ENCODE results near the gene CLPTM1. TPM values are rescaled to one million over a fixed set of nuclear protein-coding genes. Genes with fewer than 3 reads are reported as not detected.
"Not testable (repeated sequence)": the region's sequence is repeated elsewhere in the genome, so short reads cannot be mapped to it uniquely, and the experiment has no call there.

CLPTM1 gene
- total and polyA plus RNA-seq, 8 donors = 39.3 to 152 (median 66.7) TPM

DNA sequence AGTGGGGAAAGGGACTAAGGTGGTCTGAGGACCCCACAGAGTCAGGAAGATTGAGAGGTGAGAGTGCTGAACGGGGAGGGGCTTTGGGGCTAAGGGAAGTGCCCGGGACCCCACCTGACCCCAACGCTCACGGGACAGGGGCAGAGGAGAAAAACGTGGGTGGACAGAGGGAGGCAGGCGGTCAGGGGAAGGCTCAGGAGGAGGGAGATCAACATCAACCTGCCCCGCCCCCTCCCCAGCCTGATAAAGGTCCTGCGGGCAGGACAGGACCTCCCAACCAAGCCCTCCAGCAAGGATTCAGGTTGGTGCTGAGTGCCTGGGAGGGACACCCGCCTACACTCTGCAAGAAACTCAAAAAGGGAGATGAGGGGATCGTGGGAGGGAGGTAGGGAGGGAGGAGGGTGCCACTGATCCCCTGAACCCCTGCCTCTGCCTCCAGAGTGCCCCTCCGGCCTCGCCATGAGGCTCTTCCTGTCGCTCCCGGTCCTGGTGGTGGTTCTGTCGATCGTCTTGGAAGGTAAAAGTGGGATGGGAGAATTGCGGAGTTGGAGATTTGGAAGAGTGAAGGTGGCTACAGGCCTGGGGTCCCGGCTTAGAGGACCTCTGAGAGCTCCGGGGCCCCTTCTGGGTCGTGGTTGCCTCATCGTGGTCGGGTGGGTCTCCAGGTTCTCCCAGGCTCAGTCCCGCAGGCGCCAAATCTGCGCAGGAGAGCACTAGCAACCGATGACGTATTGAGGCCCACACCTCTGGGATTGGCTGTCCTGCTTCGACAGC lies 40.6 kb upstream of the CLPTM1 start, which contains the start of gene APOC1:
Gene APOC1, plus strand, starts transcription at position 176 of the 774 bp plus-strand sequence. Its CDS starts 284 bp downstream, at position 460.
- DNase-seq = peak; percentile 86 to 96
- H3K36me3 ChIP-seq; H3K9me3 ChIP-seq; intact Hi-C loops (cut with DNase I; ENCODE audit: low total_unique reads): not testable (repeated sequence)
- peaks cover 12 to 35% (median 20%) of the 10 kb centered on the region in 4 donors for H3K4me1 ChIP-seq
- peaks cover 0 to 28% (median 0%) of the 10 kb centered on the region in 3 donors for H3K27me3 ChIP-seq
- H3K4me3 ChIP-seq = peak within 1 kb of the TSS; percentile 46 to 52 (median 49)
- peak within 1 kb of the TSS in 4 of 5 donors; percentile 56 to 61 (median 58) for H3K27ac ChIP-seq
- WGBS, 5 donors = 3 to 9% (median 5%) methylated on average over 24 to 28 of the region's 28 CpGs

DNA sequence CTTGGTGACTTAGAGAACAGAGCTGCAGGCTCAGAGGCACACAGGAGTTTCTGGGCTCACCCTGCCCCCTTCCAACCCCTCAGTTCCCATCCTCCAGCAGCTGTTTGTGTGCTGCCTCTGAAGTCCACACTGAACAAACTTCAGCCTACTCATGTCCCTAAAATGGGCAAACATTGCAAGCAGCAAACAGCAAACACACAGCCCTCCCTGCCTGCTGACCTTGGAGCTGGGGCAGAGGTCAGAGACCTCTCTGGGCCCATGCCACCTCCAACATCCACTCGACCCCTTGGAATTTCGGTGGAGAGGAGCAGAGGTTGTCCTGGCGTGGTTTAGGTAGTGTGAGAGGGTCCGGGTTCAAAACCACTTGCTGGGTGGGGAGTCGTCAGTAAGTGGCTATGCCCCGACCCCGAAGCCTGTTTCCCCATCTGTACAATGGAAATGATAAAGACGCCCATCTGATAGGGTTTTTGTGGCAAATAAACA lies 30.9 kb upstream of the CLPTM1 start:
- 52 to 64% (median 56%) methylated on average over 8 of the region's 8 CpGs for WGBS, 5 donors
- no peak for DNase-seq
- H3K9me3 ChIP-seq = no peaks in the 10 kb centered on the region
- no peak for TF ChIP-seq CTCF (IDR thresholded peaks at IDR 0.05)
- TF ChIP-seq EP300 (IDR thresholded peaks at IDR 0.05) = no peak
- no peak for TF ChIP-seq POLR2AphosphoS5 (IDR thresholded peaks at IDR 0.05)
- no peak overlapping the region for H3K4me3 ChIP-seq
- peak overlapping the region in 4 of 5 donors; percentile 44 to 72 (median 62) for H3K27ac ChIP-seq
- intact Hi-C loops (cut with DNase I; ENCODE audit: low total_unique reads) = no loop called here
- H3K36me3 ChIP-seq = no peaks in the 10 kb centered on the region
- H3K27me3 ChIP-seq = peaks cover 0 to 4% (median 0%) of the 10 kb centered on the region in 3 donors
- H3K4me1 ChIP-seq = peaks cover 5 to 37% (median 15%) of the 10 kb centered on the region in 4 donors

DNA sequence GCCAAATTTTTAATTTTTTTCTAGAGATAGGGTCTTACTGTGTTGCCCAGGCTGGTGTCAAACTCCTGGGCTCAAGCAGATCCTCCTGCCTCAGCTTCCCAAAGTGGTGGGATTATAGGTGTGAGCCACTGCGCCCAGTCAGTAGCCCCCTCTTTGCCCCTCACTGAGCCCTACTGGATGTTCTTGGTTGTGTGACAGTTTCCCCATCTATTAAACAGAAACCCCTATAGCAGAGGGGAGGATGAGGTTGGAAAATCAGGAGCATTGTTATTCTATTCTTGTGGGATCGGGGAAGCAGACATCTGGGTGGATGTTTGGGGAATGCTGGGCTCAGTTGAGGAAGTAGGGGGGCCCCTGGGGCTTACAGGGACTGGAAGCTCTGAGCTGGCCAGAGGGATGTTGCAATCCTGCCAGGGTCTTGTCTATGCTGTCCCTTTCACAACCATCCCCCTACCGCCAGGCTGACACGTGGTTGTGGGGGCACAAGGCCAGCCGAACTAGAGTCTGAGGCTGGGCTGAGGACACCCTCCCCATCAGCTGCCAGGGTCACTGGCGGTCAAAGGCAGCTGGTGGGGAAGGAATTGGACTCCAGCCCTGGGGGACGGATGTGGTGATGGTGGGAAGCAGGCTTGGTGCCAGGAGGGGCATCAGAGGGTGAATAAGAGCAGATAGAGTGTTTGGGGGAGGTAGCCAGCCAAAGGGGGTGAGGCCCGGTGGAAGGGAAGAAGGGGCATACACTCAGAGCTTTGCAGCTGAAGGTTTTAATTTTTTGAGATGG lies 29.9 kb upstream of the CLPTM1 start:
- Histone ChIP-seq H3K27me3 (peaks cover 0 to 4% (median 0%) of the 10 kb centered on the region in 3 donors), H3K4me1 (peaks cover 5 to 37% (median 15%) of the 10 kb centered on the region in 4 donors), H3K4me3 (no peak overlapping the region), H3K36me3 (no peaks in the 10 kb centered on the region), H3K9me3 (no peaks in the 10 kb centered on the region), H3K27ac (peak overlapping the region; percentile 44 to 72 (median 58))
- DNase-seq = peak; percentile 52 to 80
- TF ChIP-seq EP300 (IDR thresholded peaks at IDR 0.05) (no peak), POLR2AphosphoS5 (IDR thresholded peaks at IDR 0.05) (peak in 1 of 3 donors; percentile 50)
- intact Hi-C loops (cut with DNase I; ENCODE audit: low total_unique reads) = no loop called here
- 28 to 59% (median 52%) methylated on average over 8 of the region's 8 CpGs for WGBS, 5 donors

DNA sequence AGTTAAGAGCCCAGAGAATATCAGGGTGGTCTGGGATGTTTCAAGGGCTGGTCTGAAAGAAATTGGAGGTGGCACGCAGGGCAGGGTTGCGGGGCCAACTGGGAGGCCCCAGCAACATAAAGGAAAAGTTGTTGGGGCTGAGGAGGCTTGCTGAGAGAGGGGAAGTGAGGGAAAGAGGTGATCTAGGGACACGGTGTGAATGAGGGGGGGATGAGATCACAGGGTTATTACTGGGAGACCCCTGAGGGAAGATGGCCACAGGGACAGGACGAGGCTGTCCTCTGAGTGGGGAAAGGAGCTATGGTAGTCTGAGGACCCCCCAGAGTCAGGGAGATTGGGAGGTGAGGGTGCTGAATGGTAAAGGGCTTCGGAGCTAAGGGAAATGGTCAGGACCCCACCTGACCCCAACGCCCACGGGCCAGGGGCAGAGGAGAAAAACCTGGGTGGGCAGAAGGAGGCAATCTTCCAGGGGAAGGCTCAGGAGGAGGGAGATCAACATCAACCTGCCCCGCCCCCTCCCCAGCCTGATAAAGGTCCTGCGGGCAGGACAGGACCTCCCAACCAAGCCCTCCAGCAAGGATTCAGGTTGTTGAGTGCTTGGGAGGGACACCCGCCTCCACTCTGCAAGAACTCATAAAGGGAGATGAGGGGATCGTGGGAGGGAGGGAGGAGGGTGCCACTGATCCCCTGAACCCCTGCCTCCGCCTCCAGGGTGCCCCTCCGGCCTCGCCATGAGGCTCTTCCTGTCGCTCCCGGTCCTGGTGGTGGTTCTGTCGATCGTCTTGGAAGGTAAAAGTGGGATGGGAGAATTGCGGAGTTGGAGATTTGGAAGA lies 28.7 kb upstream of the CLPTM1 start:
- peak overlapping the region in 3 of 5 donors; percentile 18 to 67 (median 43) for H3K27ac ChIP-seq
- peak overlapping the region in 2 of 4 donors; percentile 13 to 24 for H3K4me3 ChIP-seq
- H3K27me3 ChIP-seq; H3K36me3 ChIP-seq; DNase-seq; intact Hi-C loops (cut with DNase I; ENCODE audit: low total_unique reads); H3K9me3 ChIP-seq: not testable (repeated sequence)
- H3K4me1 ChIP-seq = peaks cover 5 to 37% (median 15%) of the 10 kb centered on the region in 4 donors
- WGBS, 5 donors = 34 to 63% (median 50%) methylated on average over 9 to 19 of the region's 19 CpGs

GRCh38 chr19:44927746-44928145 lies 27.4 kb upstream of the CLPTM1 start:
- WGBS, 5 donors = 29 to 48% (median 40%) methylated on average over 5 of the region's 5 CpGs
- TF ChIP-seq EP300 (IDR thresholded peaks at IDR 0.05) (no peak), CTCF (IDR thresholded peaks at IDR 0.05) (no peak), POLR2A (IDR thresholded peaks at IDR 0.05) (no peak), POLR2AphosphoS5 (IDR thresholded peaks at IDR 0.05) (no peak)
- peak overlapping the region in 3 of 5 donors; percentile 34 to 64 (median 43) for H3K27ac ChIP-seq

More at GRCh38 chr19:44927746-44928145, 27.4 kb upstream of the CLPTM1 start:
- Histone ChIP-seq H3K36me3 (no peaks in the 10 kb centered on the region), H3K4me3 (no peak overlapping the region), H3K27me3 (peaks cover 0 to 4% (median 0%) of the 10 kb centered on the region in 3 donors), H3K4me1 (peaks cover 5 to 37% (median 15%) of the 10 kb centered on the region in 4 donors), H3K9me3 (no peaks in the 10 kb centered on the region)
- intact Hi-C loops (cut with DNase I; ENCODE audit: low total_unique reads) = no loop called here
- no peak for DNase-seq

Data from stomach (tissue), 9 donors.